GM21423 (cell line): ENCODE measurements around the gene ABHD4.

Source experiments
- ATAC-seq: cut with Tn5 transposase; IDR thresholded peaks from one replicate; pipeline ENCODE4 v1.9.1; 2021; ENCODE audit warnings: mild to moderate bottlenecking, moderate library complexity; ENCODE audit not compliant: unreplicated experiment

Gene ABHD4

GRCh38 chr14:22658946-22659345 lies 60.8 kb downstream of the ABHD4 start:
- no peak for ATAC-seq

GRCh38 chr14:22660654-22661053 lies 62.6 kb downstream of the ABHD4 start:
- ATAC-seq: no peak
